ENCODE results near the gene DLG1.

The DLG1 gene

GRCh38 chr3:197312431-197312830, 14.0 kb upstream of the DLG1 start:
- no peak for DNase-seq

- no peak for DNase-seq
These were observed 13.2 kb upstream of the DLG1 start for GRCh38 chr3:197311591-197311990.

DNA sequence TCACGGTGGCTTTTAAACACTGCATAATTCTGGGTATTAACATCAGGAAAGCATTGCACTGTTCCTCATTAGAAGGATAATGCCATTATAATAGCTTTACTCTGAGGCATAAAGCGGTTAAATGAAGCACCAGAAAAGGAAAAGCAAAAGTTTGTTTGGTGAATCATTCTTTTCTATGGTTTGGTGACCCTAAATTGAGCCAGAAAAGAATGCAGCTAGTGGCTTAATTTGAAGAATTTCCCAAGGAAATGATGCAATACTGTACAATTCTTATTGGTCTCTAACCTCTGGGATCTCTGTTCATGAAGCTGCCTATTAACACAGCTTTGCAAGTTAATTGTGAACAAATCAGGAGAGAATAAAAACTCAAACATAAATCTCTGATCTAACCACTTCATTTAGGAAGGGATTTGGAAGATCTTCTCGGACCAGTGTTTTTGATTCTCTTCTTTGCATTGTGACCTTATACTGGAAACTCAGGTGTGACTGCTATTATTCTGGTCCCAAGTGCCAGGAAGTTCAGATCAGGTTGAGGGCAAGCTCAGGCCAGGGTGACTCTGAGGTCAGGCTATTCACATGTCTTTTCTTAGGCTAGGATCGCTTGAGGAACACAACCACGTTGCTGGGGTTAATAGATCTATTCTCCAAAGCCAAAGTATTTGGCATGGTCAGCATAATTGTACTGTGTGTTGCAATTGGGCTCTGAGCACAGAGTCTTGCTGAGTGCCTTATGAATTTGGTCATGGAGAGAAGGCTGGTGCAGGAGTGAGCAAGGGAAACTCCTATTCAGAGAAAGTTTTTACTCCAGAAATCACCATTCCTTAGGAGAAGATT, 11.3 kb upstream of the DLG1 start:
- no peak for DNase-seq

DNA sequence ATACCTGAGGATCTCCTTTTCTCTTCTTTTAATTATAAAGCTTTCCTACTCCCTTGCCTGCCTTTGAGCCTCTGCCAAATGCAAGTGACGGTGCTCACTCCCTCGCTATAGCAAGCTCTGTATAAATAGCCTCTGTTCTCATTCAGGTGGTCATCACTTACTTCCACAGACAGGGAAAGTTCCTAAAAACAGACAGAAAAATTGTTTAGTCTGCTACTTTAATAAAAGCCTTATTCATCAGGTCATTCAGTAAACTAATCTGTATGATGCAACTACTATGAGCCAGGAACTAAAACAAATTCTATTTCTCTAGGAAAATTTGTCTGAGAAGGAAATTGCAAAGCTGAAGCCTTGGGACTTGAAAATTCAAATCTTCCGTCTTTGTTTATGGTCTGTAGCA, 10.2 kb upstream of the DLG1 start:
- no peak for DNase-seq

DNA sequence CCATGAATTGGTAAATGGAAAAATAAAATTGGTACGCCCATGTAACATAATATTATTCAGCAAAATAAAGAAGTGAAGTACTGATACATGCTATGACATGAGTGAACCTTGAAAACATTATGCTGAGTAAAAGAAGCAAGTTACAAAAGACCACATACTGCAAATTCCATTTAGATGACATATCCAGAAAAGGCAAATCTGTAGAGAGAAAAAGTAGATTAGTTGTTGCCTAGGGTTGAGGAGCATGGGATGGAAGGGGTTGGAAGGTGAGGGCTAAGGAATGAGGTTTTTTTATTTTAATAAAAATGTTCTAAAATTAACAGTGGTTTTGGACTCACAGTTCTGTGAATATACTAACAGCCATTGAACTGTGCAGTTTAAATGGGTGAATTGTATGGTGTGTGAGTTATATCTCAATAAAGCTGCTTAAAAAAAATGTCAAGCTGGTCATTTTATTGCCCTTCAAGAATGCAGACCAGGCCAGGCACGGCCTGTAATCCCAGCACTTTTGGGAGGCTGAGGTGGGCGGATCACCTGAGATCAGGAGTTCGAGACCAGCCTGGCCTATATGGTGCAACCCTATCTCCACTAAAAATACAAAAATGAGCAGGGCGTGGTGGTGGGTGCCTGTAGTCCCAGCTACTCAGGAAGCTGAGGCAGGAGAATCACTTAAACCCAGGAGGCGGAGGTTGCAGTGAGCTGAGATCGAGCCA, 8.1 kb upstream of the DLG1 start:
- DNase-seq, result no peak

DNA sequence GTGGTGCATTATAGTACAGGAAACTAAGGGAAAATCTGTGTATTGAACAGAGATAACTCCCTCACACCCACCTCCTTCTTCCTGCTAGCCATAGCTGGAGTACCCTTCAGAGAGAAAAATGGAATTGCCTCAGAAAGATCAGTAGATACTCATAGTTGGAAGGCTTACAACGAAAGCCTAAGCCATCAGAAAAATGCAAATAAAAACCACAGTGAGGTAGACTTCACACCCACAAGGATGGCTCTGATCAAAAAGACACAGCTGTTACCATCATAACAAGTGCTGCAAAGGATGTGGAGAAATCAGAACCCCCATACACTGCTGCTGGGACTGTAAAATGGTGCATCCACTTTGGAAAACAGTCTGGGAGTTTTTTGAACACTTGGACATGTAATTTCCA, 7.4 kb upstream of the DLG1 start:
- DNase-seq, result no peak

- DNase-seq, result no peak
These were observed 5.0 kb upstream of the DLG1 start for GRCh38 chr3:197303452-197303851.

- DNase-seq, result no peak
These were observed 4.4 kb upstream of the DLG1 start for GRCh38 chr3:197302696-197303341.

DNA sequence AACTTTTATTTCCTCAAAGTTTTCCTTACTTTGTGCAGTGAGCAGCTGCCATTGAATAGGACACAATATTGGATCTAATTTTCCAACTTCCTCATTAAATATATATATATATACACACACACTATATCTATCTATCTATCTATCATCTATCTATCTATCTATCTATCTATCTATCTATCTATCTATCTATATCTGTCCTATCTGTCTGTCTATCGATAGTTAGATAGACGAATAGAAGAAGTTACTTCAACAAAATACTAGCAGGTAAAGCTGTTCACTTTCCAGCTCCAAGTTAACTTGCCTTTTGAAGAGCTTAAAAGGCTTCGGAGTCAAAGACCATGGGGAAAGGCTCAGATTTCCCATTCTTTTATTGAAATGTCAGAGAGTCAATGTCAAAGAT, 3.6 kb upstream of the DLG1 start:
- no peak for DNase-seq

- DNase-seq, result no peak
These were observed 1.9 kb upstream of the DLG1 start for GRCh38 chr3:197300361-197300760.

GRCh38 chr3:197298945-197299854, 788 bp upstream of the DLG1 start:
- DNase-seq, result no peak

GRCh38 chr3:197297476-197298340, 704 bp downstream of the DLG1 start:
- DNase-seq, result peak; percentile 78

DNA sequence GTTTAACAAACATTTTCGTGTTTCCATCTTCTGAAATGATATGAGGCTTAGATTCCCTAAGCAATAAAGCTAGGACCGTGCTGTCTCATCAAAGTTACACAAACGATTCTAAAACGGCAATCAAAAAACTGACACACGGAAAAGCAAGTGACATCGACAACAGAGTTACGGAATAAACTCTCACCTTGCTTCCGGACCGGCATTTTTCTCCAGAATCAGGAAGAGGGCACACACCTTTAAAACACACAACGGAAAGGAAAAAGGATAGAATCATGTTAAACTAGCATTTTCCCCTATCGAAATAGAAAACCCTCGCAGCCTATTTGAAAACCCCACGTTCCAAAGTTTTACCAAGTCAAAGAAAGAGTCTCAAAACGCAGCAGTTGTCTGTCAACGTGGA, 1.4 kb downstream of the DLG1 start:
- DNase-seq, result no peak

DNA sequence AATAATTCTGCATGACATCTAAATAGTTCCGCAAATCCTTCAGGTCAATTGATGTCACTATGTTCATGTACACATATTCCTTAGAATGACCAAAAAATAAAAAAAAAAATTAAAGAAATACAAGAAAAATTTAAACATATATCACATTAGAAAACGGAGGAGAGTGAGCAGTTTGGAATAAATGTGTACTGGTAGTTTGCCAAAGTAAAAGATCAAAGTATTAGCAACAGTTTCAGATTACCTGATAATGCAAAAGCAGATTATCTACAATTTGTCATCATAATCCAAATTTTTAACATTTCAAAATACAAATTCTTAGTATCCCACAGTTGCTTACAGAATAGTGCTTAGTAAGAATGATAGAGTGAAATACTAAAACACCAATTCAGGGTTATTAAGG, 1.9 kb downstream of the DLG1 start:
- DNase-seq, result no peak

DNA sequence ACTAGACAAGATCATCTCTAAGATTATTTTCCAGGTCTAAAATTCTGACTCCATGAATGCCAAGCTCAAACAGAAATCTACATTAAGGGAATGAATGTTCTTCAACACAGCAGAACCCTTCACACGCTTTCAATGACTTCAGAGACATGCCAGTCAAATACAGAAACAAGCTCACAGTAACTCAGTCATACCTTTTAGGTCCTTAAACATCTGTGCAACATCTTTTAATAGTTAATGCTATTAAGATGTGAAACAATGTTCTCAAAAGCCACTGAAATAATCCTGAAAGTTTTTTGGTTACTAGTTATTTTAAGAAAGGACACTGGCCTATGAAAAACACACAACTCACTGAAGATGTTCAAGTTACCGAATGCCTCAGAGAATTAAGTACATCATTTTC, 2.5 kb downstream of the DLG1 start:
- no peak for DNase-seq

GRCh38 chr3:197293605-197294237, 4.7 kb downstream of the DLG1 start:
- DNase-seq, result no peak

DNA sequence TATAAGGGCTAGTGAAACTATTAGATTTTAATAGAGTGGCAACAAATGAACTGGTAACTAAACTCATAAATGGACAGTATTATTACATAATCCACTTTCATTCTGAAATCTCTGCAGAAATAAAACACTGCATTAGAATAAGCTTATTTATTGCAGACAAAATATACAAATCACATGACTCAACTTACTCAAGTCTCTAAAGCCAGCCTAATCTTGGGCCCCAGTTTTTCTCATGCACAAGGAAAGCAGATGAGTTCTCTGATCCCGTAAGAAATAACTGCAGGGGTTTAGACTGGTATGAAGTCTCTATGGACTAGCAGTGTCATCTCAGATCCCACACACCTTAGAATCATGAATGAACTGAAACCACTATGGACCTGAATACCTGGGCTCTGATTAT, 5.8 kb downstream of the DLG1 start:
- no peak for DNase-seq

DNA sequence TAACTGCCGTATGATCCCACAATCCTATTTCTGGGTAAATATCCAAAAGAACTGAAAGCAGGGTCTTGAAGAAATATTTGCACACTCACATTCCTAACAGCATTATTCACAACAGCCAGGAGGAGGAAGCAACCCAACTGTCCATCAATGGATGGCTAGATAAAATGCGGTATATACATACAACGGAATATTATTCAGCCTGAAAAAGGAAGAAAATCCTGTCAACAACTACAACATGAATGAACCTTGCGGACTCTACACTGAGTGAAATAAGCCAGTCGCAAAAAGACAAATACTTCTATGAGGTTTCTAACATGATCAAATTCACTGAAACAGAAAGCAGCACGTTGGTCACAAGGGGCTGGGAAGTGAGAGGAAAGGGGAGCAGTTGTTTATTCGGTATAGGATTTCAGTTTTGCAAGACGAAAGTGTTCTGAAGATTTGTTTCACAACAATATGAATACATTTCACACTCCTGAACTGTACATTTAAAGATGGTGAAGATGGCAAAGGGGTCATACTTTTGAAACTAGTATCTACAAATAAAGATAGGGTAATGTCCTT, 6.2 kb downstream of the DLG1 start:
- DNase-seq, result no peak

GRCh38 chr3:197289726-197290125, 8.7 kb downstream of the DLG1 start:
- no peak for DNase-seq

DNA sequence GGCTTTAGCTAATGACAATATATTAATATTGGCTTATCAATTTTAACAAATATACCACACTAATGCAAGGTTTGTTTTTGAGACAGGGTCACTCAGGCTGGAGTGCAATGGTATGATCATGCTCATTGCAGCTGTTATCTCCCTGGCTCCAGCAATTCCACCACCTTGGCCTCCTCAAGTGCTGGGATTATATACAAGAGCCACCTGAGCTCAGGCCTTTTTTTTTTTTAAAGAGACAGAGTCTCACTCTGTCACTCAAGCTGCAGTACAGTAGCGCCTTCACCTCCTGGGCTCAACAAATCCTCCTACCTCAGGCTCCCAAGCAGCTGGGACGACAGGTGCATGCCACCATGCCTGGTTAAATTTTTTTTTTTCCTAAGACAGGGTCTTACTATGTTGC, 11.7 kb downstream of the DLG1 start:
- no peak for DNase-seq

DNA sequence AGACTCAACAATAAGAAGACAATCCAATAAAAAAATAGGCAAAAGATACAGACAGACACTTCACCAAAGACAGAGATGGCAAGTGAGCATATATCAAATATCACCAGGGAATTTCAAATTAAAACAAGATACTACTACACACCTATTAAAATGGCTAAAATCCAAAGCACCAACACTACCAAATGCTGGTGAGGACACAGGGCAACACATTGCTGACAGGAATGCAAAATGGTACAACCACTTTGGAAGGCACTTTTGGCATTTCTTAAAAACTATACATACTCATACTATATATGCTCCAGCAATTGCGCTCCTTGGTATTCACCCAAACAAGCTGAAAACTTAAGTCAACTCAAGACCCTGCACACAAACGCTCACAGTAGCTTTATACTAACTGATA, 12.9 kb downstream of the DLG1 start:
- DNase-seq, result no peak

All from activated gamma-delta T cell (primary cell).